GM19455 (cell line): ENCODE results near the gene TEDDM1.
A peak's percentile ranks its signal among the peaks of the same experiment; 100 is the strongest.

ENCODE experiments used
- ATAC-seq: cut with Tn5 transposase; IDR thresholded peaks from one replicate; pipeline ENCODE4 v1.9.1; 2021; ENCODE audit not compliant: unreplicated experiment

Gene TEDDM1

DNA sequence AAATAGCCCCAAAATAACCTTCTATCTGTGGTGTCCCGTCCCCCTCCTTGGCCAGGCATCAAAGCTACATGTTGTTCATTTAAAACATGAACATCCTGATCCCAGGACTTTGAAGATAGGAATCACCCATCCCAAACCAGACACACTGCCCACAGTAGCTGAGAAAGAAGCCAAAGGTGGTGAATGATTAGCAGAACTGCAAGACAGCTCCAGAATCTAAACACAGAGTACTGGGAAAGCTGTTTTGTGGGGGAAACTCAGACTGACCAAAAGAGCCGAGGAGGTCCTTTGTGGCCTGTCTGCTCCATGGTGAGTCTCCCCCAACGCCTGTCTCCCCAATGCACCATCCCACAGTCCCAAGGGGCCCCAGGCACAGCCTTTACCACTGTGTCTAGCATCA is 7.3 kb upstream of the TEDDM1 start:
- ATAC-seq = no peak

DNA sequence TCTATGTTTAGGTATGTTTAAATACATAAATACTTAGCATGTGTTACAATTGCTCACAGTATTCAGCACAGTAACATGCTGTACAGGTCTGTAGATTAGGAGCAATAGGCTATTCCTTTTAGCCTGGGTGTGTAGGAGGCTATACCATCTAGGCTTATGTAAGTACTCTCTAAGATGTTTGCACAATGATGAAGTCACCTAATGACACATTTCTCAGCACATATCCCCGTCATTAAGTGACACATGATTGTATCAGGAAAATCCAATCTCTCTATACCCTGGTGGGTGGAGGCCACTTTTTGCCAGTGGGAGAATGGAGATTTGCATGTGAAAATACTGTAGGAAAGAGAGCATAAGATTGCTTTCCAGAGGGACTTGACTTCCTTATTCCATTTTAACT is 5.5 kb upstream of the TEDDM1 start:
- ATAC-seq = no peak

DNA sequence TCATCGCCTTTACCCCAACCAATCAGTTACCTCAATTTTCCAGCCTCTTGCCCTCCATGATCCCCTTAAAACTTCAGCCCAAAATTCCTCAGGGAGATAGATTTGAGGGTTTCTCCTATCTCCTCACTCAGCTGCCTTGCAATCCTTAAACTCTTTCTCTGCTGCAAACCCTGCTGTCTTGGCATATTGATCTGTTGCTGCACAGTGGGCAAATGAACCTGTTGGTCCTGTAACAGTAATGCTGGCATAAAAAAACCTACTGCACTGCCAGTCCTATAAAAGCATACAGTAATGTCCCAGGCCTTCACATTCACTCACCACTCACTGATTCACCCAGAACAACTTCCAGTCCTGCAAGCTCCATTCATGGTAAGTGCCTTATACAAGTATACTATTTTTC is 5.1 kb upstream of the TEDDM1 start:
- ATAC-seq = no peak

DNA sequence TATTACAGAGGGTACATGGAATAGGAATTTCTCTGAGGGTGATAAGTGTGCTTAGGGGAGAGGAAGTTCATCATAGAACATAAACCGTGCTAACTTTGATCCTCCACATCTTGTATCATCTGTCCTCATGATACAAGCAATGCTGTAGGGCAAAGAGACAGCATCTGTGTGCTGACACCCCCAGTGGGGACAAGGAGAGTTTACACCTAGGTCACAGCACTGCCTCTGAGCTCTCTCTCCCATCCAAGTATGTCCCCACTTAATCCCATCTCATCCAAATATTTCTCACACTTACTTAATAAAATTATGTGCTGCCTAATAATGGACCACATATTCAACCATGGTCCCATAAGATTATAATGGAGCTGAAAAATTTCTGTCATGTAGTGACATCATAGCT is 4.3 kb upstream of the TEDDM1 start:
- no peak for ATAC-seq

DNA sequence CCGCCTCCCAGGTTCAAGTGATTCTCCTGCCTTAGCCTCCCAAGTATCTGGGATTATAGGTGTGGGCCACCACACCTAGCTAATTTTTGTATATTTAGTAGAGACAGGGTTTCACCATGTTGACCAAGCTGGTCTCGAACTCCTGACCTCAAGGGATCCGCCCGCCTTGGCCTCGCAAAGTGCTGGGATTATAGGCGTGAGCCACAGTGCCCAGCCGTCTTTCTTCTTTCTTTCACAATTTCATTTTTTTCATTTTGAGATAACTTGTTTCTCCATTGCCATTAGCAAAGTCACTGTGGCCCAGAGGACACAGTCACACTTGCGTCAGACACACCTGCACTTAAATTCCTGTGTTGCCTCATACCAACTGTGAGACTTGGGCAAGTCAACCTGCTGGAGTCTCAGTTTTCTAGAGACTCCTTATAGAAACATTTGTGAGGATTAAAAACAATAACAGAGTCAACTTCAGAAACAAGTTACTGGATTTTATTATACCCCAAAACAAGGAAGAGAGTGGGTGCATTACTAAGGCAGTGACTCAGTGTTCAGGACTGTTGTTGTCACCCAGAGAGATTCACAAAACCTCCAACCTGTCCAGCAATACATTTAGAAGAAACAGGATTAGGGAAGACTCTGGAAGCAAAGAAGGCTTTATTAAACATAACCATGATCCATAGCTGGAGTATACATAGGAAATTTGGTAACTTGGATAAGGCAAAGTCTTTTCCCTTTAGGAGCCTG is 2.6 kb downstream of the TEDDM1 start:
- ATAC-seq = no peak

DNA sequence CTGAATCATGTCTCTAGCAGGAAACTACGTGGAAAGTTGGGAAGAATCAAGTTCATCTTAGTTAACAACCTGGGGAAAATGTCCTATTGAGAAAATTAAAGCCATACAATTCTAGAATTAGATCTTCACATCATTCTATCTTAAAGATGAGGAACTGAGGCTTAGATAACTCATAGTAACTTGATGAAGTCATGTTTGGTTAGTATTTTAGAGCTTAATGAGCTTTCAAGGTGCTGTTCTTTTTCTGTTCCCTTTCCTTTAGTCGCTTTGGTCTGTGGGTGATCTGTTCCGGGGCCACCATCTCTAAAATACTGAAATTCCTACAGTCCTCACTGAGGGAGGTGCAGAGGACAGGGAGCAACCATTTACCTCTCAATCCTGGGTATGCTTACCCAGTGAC is 4.6 kb downstream of the TEDDM1 start:
- ATAC-seq = no peak

DNA sequence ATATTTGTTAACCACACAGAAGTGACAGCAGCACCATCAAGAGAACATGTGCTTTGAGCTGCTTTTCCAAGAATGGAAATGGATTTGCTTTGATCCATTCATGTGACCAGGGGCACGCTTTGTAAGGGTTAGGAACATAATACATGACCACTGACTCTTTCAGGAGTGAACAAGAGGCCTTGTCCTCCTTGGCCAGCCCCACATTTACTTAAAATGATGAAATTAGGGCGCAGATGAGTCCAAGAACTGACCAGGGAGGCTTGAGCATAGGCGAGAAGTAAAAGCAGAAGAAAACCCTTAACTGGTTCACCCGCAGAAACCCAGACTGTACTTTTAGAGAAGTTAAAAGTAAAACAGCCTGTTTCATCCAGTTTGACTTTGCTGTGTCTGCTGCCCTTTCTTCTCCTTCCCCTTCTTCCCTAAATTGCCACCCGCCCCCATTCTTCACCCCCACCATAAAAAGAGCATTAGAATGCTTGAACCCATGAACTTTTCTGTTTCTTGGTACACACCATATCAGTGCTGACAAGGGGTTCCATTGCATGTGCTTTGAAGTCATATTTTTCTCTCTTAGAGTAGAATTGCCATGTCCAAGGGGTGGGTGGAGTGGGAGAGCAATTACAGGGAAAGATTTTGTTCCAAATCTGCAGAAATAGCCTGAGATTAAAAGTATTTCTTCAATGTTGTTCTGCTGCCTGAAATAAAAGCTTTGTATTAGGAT is 6.3 kb downstream of the TEDDM1 start:
- no peak for ATAC-seq

DNA sequence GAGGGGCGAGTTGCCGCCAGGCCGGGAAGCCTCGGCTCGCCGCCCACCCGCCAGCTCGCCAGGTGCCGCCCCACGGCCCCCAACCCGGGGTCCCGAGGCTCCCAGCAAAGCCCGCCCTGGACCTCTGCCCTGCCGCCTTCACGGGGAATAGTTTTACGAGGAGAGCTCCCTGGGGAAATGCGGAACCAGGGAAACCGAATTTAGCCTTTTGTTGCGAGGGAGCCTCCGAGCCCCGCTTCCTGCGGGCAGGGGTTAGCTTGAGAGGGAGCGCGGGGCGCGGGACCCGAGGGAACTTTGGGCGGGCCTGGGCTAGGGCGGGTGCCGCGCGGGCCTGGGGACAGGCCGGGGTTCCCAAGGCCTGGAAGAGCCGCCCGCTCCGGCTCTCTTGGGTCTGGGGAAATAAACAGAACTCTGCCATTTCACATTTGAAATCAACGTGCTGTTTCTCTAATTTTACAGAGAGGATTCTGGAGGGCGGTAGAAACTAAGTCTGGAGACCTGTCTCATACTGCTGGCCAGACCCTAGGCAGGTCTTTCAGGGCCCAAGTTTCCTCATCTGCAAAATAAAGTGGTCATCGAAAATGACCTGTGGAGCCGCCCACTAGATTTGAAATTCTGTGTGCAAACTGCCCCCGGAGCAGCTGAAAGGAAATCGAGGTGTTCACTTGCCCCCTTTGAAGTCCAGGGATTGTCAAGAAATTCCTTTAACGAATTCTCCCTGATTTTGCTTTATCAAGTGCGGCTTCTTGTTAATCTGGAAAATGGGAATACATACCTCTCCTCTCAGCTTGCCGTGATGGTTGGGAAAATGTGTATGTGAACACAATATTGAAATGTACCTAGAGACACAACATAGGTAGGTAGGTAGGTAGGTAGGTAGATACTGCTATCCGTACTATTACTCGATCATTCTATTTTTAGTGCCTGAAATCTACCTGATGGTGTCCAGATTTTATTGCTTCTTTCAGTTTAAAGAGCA is 8.1 kb downstream of the TEDDM1 start:
- ATAC-seq = peak; percentile 15

DNA sequence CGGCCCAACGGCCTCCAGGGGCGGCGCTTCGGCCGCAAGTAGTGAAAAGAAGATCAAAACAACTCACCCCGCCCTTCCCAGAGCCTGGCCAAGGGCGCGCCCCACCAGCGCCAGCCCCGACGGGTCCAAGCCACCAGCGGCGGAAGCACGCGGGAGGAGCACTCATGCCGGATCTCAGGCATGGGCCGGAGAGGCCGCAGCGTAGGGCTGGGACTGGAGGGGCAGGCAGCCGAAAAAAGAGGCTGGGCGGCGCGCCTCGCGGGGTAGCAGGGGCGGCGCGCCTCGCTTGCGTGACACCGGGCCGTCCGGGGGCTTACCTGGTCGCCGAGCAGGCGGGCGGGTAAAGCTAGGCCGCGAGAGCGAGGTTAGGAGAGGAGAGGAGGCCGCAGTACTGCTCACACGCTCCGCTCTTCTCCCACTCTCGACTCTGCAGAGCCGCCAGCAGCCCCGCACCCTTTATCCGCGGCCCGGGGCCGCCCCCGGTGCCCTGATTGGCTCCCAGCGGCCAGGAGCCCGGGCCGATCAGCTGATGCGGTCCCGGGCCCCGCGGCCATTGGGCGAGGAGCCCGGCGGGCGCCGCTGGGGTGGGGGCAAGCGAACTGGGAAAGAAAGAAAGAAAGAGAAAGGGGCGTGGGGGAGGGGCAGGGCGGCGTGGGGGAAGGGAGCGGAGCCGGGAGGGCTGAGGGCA is 9.0 kb downstream of the TEDDM1 start, which contains the start of gene GLUL:
GLUL (minus strand) TSS at position 429 of the 688 bp plus-strand sequence. CDS start 3,053 bp downstream, outside the sequence.
- peak; percentile 76 for ATAC-seq

DNA sequence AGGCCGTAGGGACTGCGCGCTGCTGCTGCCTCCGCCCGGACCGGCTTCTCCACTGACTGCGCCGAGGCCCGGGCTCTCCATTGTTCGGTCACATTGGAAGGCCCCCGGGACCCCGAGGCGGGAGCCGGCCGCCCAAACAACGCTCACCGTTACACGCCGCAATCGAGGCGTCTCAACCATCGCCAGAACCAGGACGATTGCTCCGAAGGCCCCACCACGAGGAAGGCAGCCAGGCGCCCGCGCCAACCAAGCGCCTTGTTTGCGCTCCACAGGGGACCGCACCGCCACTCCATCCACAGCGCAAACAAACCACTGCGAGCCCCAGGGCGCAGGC is 9.5 kb downstream of the TEDDM1 start:
- peak; percentile 12 for ATAC-seq

DNA sequence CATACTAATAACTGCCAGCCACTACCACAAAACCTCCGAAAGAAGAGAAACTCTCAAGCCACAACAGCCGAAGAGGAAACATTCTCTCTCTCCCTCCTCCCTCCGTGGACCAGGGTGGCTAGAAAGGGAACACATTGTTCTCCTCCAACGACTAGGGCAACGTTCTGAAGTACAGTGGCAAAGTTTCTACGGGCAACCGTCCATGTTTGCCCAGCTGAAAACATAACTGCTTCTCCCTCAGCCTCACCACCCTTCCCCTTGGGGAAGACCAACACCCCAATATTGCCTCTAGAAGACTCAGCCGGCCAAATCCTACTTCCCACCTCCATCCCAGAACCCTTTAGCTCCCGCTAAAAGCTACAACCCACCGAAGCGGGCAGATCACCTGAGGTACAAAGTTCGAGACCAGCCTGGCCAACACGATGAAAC is 10.8 kb downstream of the TEDDM1 start:
- ATAC-seq = no peak

DNA sequence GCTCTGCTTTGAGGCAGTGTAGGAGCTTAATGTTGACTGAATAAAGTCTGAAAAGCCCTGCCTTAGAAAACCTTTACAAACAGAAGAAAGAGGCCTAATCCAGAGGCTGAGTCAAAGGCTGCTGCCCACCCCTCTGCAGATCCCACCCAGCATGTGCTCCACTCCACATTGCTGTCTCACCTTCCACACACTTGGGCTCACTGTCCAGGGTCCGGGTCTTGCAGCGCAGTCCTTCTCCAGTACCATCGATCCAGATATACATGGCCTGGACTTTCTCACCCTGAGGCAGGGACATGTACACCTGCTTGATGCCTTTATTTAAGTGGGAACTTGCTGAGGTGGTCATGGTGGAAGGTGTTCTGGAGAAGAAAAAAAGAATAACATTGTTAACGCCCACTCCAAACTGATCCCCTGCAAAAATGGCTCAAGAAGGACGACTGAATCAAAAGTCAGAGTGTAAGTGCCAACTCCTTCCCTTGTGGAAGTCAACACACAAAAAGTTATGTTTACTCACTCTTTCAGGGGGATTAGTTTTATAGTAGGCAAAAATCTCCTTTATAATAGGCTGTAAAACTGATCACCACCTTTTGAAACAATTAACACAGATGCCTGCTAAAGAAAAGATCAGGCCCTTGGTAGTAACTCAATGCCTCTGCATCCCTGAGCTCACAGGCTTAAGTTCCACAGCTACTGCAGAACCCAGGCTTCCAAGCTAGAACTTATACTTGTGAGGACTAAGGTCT is 11.9 kb downstream of the TEDDM1 start:
- no peak for ATAC-seq

DNA sequence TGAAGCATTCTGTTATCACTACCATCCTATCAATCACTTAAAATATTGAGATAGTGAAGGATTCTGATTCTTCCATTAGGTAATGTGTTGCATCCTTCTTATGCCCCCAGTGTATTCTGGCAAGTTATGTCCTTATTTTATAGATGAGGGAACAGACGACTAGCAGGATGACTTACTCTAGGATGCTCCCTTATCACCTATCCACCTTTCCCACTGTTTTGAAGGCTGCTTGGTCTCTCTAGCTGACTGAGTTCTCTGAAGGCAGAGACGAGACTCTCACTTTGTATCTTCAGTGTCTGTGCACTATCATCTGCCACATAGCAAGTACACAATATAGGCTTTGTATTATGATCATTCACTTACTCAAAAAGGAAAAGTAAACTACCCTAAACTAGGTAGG is 12.9 kb downstream of the TEDDM1 start:
- no peak for ATAC-seq

DNA sequence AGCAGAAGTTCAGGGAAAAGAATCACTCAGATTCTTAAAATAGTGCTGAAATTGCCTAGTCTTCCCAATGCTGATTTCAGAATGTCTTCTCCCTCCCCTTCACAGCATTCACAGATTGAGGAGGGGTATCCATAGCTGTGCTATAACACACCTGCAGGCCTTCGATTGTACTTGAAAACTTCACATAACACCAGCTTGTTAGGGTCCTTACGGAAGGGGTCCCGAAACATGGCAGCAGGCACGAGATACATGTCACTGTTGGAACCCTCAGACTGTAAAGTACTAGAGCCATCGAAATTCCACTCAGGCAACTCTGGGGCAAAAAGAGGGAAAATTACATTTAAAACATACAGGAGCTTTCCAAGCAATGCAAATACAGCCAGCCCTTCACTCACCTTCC is 13.5 kb downstream of the TEDDM1 start:
- ATAC-seq = no peak

DNA sequence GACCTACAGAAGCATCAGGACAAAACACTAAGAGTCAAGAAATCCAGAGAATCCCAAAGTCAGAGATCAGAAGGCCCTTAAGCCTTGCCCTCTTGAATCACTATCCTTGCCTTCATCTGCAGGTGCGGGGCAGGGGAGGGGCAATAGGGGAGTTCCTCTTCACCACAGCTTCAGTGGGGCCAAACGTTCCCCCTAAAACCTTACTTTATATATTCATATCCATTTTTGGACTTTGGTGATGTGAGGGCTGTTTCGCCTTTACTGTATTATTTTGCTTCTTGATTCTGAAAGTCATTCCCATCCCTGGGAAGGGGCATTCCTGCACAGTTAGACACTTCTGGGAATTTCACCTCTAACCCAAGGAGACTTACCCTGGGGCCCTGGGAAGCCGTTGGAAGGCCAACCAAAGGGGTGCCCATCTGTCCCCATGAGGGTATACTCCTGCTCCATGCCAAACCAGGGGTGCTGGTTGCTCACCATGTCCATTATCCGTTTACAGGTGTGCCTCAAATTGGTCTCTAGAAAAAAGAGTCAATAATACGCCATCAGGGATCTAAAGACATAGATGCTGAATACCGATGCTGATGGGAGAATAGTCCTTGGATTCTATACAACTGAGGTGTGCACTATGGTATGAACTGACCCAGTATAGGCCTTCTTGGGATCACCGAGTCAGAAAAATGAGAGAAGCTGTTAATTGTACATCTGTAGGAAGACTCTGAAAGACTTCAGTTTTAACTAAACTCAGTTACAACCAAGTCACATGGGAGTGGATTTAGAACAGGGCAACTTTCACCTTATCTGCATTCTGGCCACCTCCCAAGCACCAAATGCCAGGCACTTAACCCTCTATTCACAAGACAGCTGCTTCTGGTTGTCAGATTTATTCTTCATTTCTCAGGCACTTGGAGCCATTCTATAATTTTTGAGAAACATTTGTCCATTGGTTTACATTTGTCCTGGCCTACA is 14.3 kb downstream of the TEDDM1 start:
- no peak for ATAC-seq

DNA sequence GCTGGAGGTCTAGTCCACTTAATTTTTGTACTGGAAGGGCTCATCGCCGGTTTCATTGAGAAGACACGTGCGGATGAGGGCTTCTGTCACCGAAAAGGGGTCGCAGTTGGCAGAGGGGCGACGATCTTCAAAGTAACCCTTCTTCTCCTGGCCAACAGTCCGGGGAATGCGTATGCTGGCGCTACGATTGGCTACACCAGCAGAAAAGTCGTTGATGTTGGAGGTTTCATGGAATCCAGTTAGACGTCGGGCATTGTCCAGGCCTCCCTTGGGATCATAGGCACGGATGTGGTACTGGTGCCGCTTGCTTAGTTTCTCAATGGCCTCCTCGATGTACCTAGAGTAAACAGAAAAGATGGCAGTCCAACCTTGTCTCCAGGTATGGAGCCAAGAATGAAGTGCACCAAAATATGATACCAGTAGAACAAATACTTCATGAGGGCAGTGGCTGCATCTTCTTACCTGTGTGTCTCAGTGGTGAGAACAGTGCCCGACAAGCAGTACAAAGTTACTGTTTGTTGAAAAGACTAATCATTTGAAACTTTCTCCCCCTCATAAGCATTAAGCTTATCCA is 16.0 kb downstream of the TEDDM1 start:
- ATAC-seq = no peak

DNA sequence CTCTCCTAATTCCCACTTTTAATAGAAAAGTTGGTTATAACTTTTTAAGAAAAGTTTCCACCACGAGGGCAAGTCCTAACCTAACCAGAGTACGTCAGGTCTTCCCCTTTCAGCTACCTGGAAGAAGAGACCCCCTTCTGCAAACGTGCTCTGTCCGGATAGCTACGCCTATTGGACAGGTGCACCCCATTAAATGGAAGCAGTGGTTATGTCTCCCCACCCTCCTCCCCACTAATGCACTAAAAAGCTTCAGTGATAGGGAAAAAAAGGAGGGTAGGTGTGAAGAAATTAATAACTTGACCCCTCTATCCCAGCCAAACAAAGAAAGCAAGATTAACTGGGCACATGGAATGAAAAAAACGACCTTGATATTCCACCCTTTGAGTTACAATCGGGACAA is 16.5 kb downstream of the TEDDM1 start:
- no peak for ATAC-seq

DNA sequence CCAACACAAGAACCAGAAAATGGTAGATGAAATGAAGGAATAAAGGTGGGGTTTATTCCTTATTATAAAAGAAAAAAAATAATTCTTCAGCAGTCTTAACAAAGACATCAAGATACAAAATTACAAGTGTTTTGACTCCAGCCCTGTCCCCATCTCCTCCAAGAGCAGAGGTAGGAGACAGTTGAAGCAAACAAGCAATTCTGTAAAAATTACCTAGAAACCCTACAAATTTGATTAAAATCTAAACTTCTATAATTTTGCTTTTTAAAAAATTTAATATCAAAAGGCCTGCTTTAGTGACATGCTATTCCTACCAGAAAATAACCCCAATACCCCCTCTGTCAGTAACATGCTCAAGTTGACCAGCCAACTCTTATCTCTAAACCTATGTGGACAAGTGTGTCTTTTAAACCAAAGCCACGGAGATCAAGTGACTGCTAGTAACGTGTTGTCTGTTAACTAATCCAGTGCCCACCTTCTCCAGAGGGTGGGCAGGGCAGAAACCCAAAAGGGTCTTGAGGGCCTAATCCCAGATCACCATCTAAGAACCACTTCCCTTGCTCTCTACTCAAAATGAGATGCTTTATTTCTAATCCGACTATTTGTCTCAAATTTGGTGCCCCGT is 17.3 kb downstream of the TEDDM1 start:
- ATAC-seq = no peak
